Measurements from ENCODE around the gene HPSE2. TPM values are rescaled to one million over a fixed set of nuclear protein-coding genes. Genes with fewer than 3 reads are reported as not detected.
"Not testable (repeated sequence)": the region's sequence is repeated elsewhere in the genome, so short reads cannot be mapped to it uniquely, and the experiment has no call there.

Gene HPSE2
- total and polyA plus RNA-seq, 2 donors, result 0.05 to 0.14 TPM

- no peak overlapping the region for H3K4me3 ChIP-seq (ENCODE audit: low read length in 2 of 2)
- no peaks in the 10 kb centered on the region for H3K36me3 ChIP-seq (ENCODE audit: control insufficient read depth in 2 of 2, insufficient read depth in 2 of 2, low read length in 1 of 2)
- no peak overlapping the region for H3K27ac ChIP-seq (ENCODE audit: low read depth in 1 of 2, low read length in 1 of 2)
- no peaks in the 10 kb centered on the region for H3K27me3 ChIP-seq (ENCODE audit: control insufficient read depth in 2 of 2, insufficient read depth in 1 of 2, low read length in 1 of 2)
- 65% methylated on average over 4 of the region's 4 CpGs for WGBS
- no peak for DNase-seq (ENCODE audit: low read depth in 6 of 9, low spot score in 9 of 9)
- no peaks in the 10 kb centered on the region for H3K9me3 ChIP-seq (ENCODE audit: control insufficient read depth in 2 of 2, insufficient read depth in 1 of 2, low read length in 1 of 2)
- no peaks in the 10 kb centered on the region for H3K4me1 ChIP-seq (ENCODE audit: control insufficient read depth in 2 of 2, insufficient read depth in 2 of 2, low read length in 2 of 2)
These were observed 668.1 kb downstream of the HPSE2 start for GRCh38 chr10:98567391-98568133.

- DNase-seq (ENCODE audit: low read depth in 6 of 9, low spot score in 9 of 9), result no peak
- Histone ChIP-seq H3K27ac (ENCODE audit: low read depth in 1 of 2, low read length in 1 of 2) (no peak overlapping the region), H3K4me1 (ENCODE audit: control insufficient read depth in 2 of 2, insufficient read depth in 2 of 2, low read length in 2 of 2) (no peaks in the 10 kb centered on the region), H3K9me3 (ENCODE audit: control insufficient read depth in 2 of 2, insufficient read depth in 1 of 2, low read length in 1 of 2) (no peaks in the 10 kb centered on the region), H3K4me3 (ENCODE audit: low read length in 2 of 2) (no peak overlapping the region), H3K36me3 (ENCODE audit: control insufficient read depth in 2 of 2, insufficient read depth in 2 of 2, low read length in 1 of 2) (no peaks in the 10 kb centered on the region), H3K27me3 (ENCODE audit: control insufficient read depth in 2 of 2, insufficient read depth in 1 of 2, low read length in 1 of 2) (no peaks in the 10 kb centered on the region)
- 63% methylated on average over 2 of the region's 2 CpGs for WGBS
These were observed 671.8 kb downstream of the HPSE2 start for GRCh38 chr10:98563811-98564210.

DNA sequence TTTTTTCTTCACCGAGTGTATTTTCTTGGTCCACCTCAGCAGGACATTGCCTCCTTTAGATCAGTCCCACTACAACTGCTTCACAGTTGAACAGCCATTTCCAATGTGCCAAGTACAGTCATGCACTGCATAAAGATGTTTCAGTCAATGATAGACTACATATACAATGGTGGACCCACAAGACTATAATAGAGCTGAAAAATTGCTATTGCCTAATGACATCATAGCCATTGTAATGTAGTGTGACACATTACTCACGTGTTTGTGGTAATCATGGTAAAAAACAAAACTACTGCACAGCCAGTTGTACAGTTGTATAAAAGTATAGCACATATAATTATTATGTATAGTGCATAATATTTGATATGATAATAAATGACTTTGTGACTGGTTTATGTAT lies 675.1 kb downstream of the HPSE2 start:
- DNase-seq (ENCODE audit: low read depth in 6 of 9, low spot score in 9 of 9), result no peak
- H3K4me3 ChIP-seq (ENCODE audit: low read length in 2 of 2), result no peak overlapping the region
- no peaks in the 10 kb centered on the region for H3K4me1 ChIP-seq (ENCODE audit: control insufficient read depth in 2 of 2, insufficient read depth in 2 of 2, low read length in 2 of 2)
- no peaks in the 10 kb centered on the region for H3K27me3 ChIP-seq (ENCODE audit: control insufficient read depth in 2 of 2, insufficient read depth in 1 of 2, low read length in 1 of 2)
- H3K9me3 ChIP-seq (ENCODE audit: control insufficient read depth in 2 of 2, insufficient read depth in 1 of 2, low read length in 1 of 2), result no peaks in the 10 kb centered on the region
- H3K27ac ChIP-seq (ENCODE audit: low read depth in 1 of 2, low read length in 1 of 2), result no peak overlapping the region
- 75% methylated on average over 2 of the region's 2 CpGs for WGBS
- H3K36me3 ChIP-seq (ENCODE audit: control insufficient read depth in 2 of 2, insufficient read depth in 2 of 2, low read length in 1 of 2), result no peaks in the 10 kb centered on the region

GRCh38 chr10:98556061-98556460 lies 679.6 kb downstream of the HPSE2 start:
- Histone ChIP-seq H3K4me3 (ENCODE audit: low read length in 2 of 2) (no peak overlapping the region), H3K27me3 (ENCODE audit: control insufficient read depth in 2 of 2, insufficient read depth in 1 of 2, low read length in 1 of 2) (no peaks in the 10 kb centered on the region), H3K27ac (ENCODE audit: low read depth in 1 of 2, low read length in 1 of 2) (no peak overlapping the region), H3K9me3 (ENCODE audit: control insufficient read depth in 2 of 2, insufficient read depth in 1 of 2, low read length in 1 of 2) (no peaks in the 10 kb centered on the region), H3K36me3 (ENCODE audit: control insufficient read depth in 2 of 2, insufficient read depth in 2 of 2, low read length in 1 of 2) (no peaks in the 10 kb centered on the region), H3K4me1 (ENCODE audit: control insufficient read depth in 2 of 2, insufficient read depth in 2 of 2, low read length in 2 of 2) (no peaks in the 10 kb centered on the region)
- WGBS, result 30% methylated on average over 3 of the region's 3 CpGs
- DNase-seq (ENCODE audit: low read depth in 6 of 9, low spot score in 9 of 9), result no peak

- no peak for DNase-seq (ENCODE audit: low read depth in 6 of 9, low spot score in 9 of 9)
These were observed 680.5 kb downstream of the HPSE2 start for GRCh38 chr10:98555021-98555619.

DNA sequence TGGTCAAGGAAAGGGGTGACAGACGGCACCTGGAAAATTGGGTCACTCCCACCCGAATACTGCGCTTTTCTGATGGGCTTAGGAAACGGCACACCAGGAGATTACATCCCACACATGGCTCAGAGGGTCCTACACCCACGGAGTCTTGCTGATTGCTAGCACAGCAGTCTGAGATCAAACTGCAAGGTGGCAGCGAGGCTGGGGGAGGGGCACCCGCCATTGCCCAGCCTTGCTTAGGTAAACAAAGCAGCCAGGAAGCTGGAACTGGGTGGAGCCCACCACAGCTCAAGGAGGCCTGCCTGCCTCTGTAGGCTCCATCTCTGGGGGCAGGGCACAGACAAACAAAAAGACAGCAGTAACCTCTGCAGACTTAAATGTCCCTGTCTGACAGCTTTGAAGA lies 694.1 kb downstream of the HPSE2 start:
- WGBS, result 82% methylated on average over 7 of the region's 7 CpGs
- not testable (repeated sequence) for H3K4me1 ChIP-seq (ENCODE audit: control insufficient read depth in 2 of 2, insufficient read depth in 2 of 2, low read length in 2 of 2); H3K27me3 ChIP-seq (ENCODE audit: control insufficient read depth in 2 of 2, insufficient read depth in 1 of 2, low read length in 1 of 2); H3K4me3 ChIP-seq (ENCODE audit: low read length in 2 of 2); DNase-seq (ENCODE audit: low read depth in 6 of 9, low spot score in 9 of 9); H3K27ac ChIP-seq (ENCODE audit: low read depth in 1 of 2, low read length in 1 of 2); H3K36me3 ChIP-seq (ENCODE audit: control insufficient read depth in 2 of 2, insufficient read depth in 2 of 2, low read length in 1 of 2); H3K9me3 ChIP-seq (ENCODE audit: control insufficient read depth in 2 of 2, insufficient read depth in 1 of 2, low read length in 1 of 2)

More at GRCh38 chr10:98555021-98555619, 680.5 kb downstream of the HPSE2 start:
- no peaks in the 10 kb centered on the region for H3K9me3 ChIP-seq (ENCODE audit: control insufficient read depth in 2 of 2, insufficient read depth in 1 of 2, low read length in 1 of 2)
- no peaks in the 10 kb centered on the region for H3K27me3 ChIP-seq (ENCODE audit: control insufficient read depth in 2 of 2, insufficient read depth in 1 of 2, low read length in 1 of 2)
- H3K27ac ChIP-seq (ENCODE audit: low read depth in 1 of 2, low read length in 1 of 2), result no peak overlapping the region
- no peak overlapping the region for H3K4me3 ChIP-seq (ENCODE audit: low read length in 2 of 2)
- H3K4me1 ChIP-seq (ENCODE audit: control insufficient read depth in 2 of 2, insufficient read depth in 2 of 2, low read length in 2 of 2), result no peaks in the 10 kb centered on the region
- 60% methylated on average over 7 of the region's 7 CpGs for WGBS
- no peaks in the 10 kb centered on the region for H3K36me3 ChIP-seq (ENCODE audit: control insufficient read depth in 2 of 2, insufficient read depth in 2 of 2, low read length in 1 of 2)

DNA sequence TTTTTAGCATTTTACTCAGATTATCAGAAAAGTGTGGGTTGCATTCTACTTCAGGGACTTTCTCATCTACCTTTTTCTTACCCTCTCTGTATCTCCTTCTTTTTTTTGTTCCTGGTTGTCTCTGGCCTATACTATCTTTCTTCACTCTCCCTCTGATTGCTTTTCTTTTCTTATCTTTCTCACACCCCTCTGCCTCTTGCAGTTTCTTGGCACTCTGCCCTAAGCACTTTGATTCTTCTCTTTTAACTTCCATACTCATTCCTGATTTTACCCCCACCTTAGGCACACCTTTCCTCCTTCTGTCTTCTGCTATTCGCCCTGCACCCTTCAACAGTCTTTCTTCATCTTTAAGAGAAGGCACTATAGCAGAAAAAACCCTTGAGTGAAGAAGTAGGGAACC lies 696.1 kb downstream of the HPSE2 start:
- Histone ChIP-seq H3K4me3 (ENCODE audit: low read length in 2 of 2) (no peak overlapping the region), H3K4me1 (ENCODE audit: control insufficient read depth in 2 of 2, insufficient read depth in 2 of 2, low read length in 2 of 2) (no peaks in the 10 kb centered on the region), H3K9me3 (ENCODE audit: control insufficient read depth in 2 of 2, insufficient read depth in 1 of 2, low read length in 1 of 2) (no peaks in the 10 kb centered on the region), H3K36me3 (ENCODE audit: control insufficient read depth in 2 of 2, insufficient read depth in 2 of 2, low read length in 1 of 2) (no peaks in the 10 kb centered on the region), H3K27me3 (ENCODE audit: control insufficient read depth in 2 of 2, insufficient read depth in 1 of 2, low read length in 1 of 2) (no peaks in the 10 kb centered on the region), H3K27ac (ENCODE audit: low read depth in 1 of 2, low read length in 1 of 2) (no peak overlapping the region)
- 78% methylated on average over 1 of the region's 1 CpG for WGBS
- DNase-seq (ENCODE audit: low read depth in 6 of 9, low spot score in 9 of 9), result no peak

DNA sequence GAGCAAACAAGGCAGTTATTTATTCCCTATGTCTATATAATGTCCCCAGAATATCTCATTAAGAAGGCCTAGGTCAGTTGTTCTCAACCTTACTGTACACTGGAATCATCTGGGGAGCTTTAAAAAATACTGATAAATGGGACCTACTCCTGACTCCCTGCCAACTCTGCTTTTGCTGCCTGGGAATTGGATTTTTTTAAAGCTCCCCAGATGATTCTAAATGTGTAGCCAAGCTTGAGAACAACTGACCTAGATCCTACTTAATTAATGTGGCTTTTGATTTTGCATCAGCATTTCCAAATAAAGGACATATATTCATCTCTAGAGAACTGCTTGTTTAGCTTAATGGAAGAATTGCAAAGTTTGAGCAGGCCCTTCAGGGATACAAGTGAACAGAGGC lies 697.2 kb downstream of the HPSE2 start:
- no peak for DNase-seq (ENCODE audit: low read depth in 6 of 9, low spot score in 9 of 9)
- Histone ChIP-seq H3K4me3 (ENCODE audit: low read length in 2 of 2) (no peak overlapping the region), H3K27ac (ENCODE audit: low read depth in 1 of 2, low read length in 1 of 2) (no peak overlapping the region), H3K9me3 (ENCODE audit: control insufficient read depth in 2 of 2, insufficient read depth in 1 of 2, low read length in 1 of 2) (no peaks in the 10 kb centered on the region), H3K27me3 (ENCODE audit: control insufficient read depth in 2 of 2, insufficient read depth in 1 of 2, low read length in 1 of 2) (no peaks in the 10 kb centered on the region), H3K4me1 (ENCODE audit: control insufficient read depth in 2 of 2, insufficient read depth in 2 of 2, low read length in 2 of 2) (no peaks in the 10 kb centered on the region), H3K36me3 (ENCODE audit: control insufficient read depth in 2 of 2, insufficient read depth in 2 of 2, low read length in 1 of 2) (no peaks in the 10 kb centered on the region)

GRCh38 chr10:98536551-98536950 lies 699.1 kb downstream of the HPSE2 start:
- no peak overlapping the region for H3K27ac ChIP-seq (ENCODE audit: low read depth in 1 of 2, low read length in 1 of 2)
- no peaks in the 10 kb centered on the region for H3K36me3 ChIP-seq (ENCODE audit: control insufficient read depth in 2 of 2, insufficient read depth in 2 of 2, low read length in 1 of 2)
- no peaks in the 10 kb centered on the region for H3K27me3 ChIP-seq (ENCODE audit: control insufficient read depth in 2 of 2, insufficient read depth in 1 of 2, low read length in 1 of 2)
- 89% methylated on average over 3 of the region's 3 CpGs for WGBS
- no peak overlapping the region for H3K4me3 ChIP-seq (ENCODE audit: low read length in 2 of 2)
- no peaks in the 10 kb centered on the region for H3K4me1 ChIP-seq (ENCODE audit: control insufficient read depth in 2 of 2, insufficient read depth in 2 of 2, low read length in 2 of 2)
- no peak for DNase-seq (ENCODE audit: low read depth in 6 of 9, low spot score in 9 of 9)
- no peaks in the 10 kb centered on the region for H3K9me3 ChIP-seq (ENCODE audit: control insufficient read depth in 2 of 2, insufficient read depth in 1 of 2, low read length in 1 of 2)
